ENCODE results near the gene ITIH3.

Gene ITIH3

GRCh38 chr3:52779011-52779836 is 15.4 kb upstream of the ITIH3 start:
- DNase-seq = no peak

- DNase-seq = no peak
Observed at GRCh38 chr3:52779837-52780585, 14.6 kb upstream of the ITIH3 start.

- DNase-seq = no peak
Observed at GRCh38 chr3:52781741-52782140, 12.9 kb upstream of the ITIH3 start.

GRCh38 chr3:52782412-52783210 is 12.0 kb upstream of the ITIH3 start:
- no peak for DNase-seq

- no peak for DNase-seq
Observed at GRCh38 chr3:52783211-52783555, 11.4 kb upstream of the ITIH3 start.

- no peak for DNase-seq
Observed at GRCh38 chr3:52784021-52784621, 10.5 kb upstream of the ITIH3 start.

- DNase-seq = no peak
Observed at GRCh38 chr3:52784931-52785590, 9.5 kb upstream of the ITIH3 start.

- DNase-seq = no peak
Observed at GRCh38 chr3:52786330-52787215, 8.0 kb upstream of the ITIH3 start.

GRCh38 chr3:52787246-52787645 is 7.3 kb upstream of the ITIH3 start:
- no peak for DNase-seq

- no peak for DNase-seq
Observed at GRCh38 chr3:52787672-52788625, 6.6 kb upstream of the ITIH3 start.

- DNase-seq = no peak
Observed at GRCh38 chr3:52788890-52789745, 5.5 kb upstream of the ITIH3 start.

GRCh38 chr3:52789746-52790040 is 4.9 kb upstream of the ITIH3 start:
- no peak for DNase-seq

- DNase-seq = no peak
Observed at GRCh38 chr3:52790337-52790736, 4.3 kb upstream of the ITIH3 start.

- DNase-seq = no peak
Observed at GRCh38 chr3:52790741-52791140, 3.9 kb upstream of the ITIH3 start.

GRCh38 chr3:52791366-52791765 is 3.2 kb upstream of the ITIH3 start:
- no peak for DNase-seq

GRCh38 chr3:52791928-52792327 is 2.7 kb upstream of the ITIH3 start:
- DNase-seq = no peak

GRCh38 chr3:52792413-52792812 is 2.2 kb upstream of the ITIH3 start:
- DNase-seq = no peak

GRCh38 chr3:52792961-52793695 is 1.5 kb upstream of the ITIH3 start:
- no peak for DNase-seq

Data from NCI-H2107 (cell line).